ENCODE measurements around the gene GADD45A.
"Not testable (repeated sequence)": the region's sequence is repeated elsewhere in the genome, so short reads cannot be mapped to it uniquely, and the experiment has no call there.

The GADD45A gene

DNA sequence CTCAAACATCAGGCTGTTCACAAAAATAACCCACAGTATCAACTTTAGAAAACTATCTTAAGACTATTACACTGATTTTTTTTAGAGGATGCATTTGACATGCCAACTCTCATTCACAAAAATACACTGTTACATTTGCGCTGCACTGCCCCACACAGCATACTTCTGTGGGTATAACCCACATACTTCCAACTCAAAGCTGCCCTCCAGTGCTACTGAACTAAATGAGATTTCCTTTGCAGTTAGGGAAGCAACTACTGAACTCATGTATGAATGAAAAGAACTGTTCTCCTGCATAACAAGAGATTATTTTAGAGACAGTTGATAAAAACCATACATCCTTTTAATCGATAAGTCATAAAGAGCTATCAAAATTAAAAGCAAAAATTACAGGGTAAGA is 25.8 kb upstream of the GADD45A start:
- DNase-seq (ENCODE audit: extremely low read depth, insufficient read length): no peak
- no peaks in the 10 kb centered on the region for H3K36me3 ChIP-seq (ENCODE audit: control insufficient read depth, insufficient read depth, low read length)
- H3K27me3 ChIP-seq (replicated peaks; ENCODE audit: control insufficient read depth, insufficient read depth, low read length): no peaks in the 10 kb centered on the region
- TF ChIP-seq CTCF (IDR thresholded peaks at IDR 0.05; ENCODE audit: insufficient read depth, low read length, poor library complexity, severe bottlenecking): no peak
- no peak overlapping the region for H3K4me3 ChIP-seq (replicated peaks; ENCODE audit: low read depth, low read length)

GRCh38 chr1:67662884-67663283 is 22.1 kb upstream of the GADD45A start:
- H3K27me3 ChIP-seq (replicated peaks; ENCODE audit: control insufficient read depth, insufficient read depth, low read length): no peaks in the 10 kb centered on the region
- no peaks in the 10 kb centered on the region for H3K36me3 ChIP-seq (ENCODE audit: control insufficient read depth, insufficient read depth, low read length)
- H3K4me3 ChIP-seq (replicated peaks; ENCODE audit: low read depth, low read length): no peak overlapping the region
- DNase-seq (ENCODE audit: extremely low read depth, insufficient read length): no peak
- TF ChIP-seq CTCF (IDR thresholded peaks at IDR 0.05; ENCODE audit: insufficient read depth, low read length, poor library complexity, severe bottlenecking): no peak

DNA sequence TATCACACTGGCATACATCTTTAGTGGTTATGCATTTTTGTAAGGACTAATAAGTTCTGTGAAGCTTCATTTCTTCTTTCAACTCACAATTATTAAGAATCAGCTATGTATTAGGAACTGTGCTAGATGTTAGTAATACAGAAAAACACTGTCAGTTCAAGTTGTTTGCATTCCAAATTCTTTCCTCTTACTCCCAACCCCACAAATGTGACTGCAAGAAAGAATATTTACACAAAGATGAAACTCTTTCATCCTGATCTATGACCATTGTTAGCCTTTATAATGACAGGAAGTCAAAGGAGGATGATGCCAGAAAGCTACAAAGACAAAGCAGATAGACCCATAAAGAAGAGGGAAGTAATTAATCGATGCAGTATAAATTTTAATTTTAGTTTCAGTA is 21.0 kb upstream of the GADD45A start:
- Histone ChIP-seq H3K27me3 (replicated peaks; ENCODE audit: control insufficient read depth, insufficient read depth, low read length) (no peaks in the 10 kb centered on the region), H3K36me3 (ENCODE audit: control insufficient read depth, insufficient read depth, low read length) (no peaks in the 10 kb centered on the region), H3K4me3 (replicated peaks; ENCODE audit: low read depth, low read length) (no peak overlapping the region)
- no peak for TF ChIP-seq CTCF (IDR thresholded peaks at IDR 0.05; ENCODE audit: insufficient read depth, low read length, poor library complexity, severe bottlenecking)
- no peak for DNase-seq (ENCODE audit: extremely low read depth, insufficient read length)

GRCh38 chr1:67665307-67665706 is 19.7 kb upstream of the GADD45A start:
- not testable (repeated sequence) for H3K4me3 ChIP-seq (replicated peaks; ENCODE audit: low read depth, low read length); H3K27me3 ChIP-seq (replicated peaks; ENCODE audit: control insufficient read depth, insufficient read depth, low read length); H3K36me3 ChIP-seq (ENCODE audit: control insufficient read depth, insufficient read depth, low read length); DNase-seq (ENCODE audit: extremely low read depth, insufficient read length)

DNA sequence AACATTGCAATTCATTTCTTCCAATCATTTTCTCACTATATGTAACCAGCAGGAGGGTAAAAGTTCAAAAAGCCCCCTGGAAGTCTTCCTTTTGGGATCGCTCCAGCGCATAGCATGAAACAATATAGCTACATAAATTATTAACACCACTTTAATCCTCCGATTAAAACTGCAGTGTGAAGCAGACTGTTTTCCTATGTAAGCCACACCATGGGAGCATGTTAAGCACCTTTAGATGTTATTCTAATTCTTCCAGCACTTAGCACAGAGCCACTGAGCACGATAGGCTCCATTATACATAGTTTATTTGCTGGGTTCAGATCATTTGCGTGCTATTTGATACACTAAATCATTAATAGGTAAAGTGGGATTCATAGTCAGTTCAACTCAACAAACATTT is 18.4 kb upstream of the GADD45A start:
- H3K4me3 ChIP-seq (replicated peaks; ENCODE audit: low read depth, low read length): no peak overlapping the region
- H3K36me3 ChIP-seq (ENCODE audit: control insufficient read depth, insufficient read depth, low read length): no peaks in the 10 kb centered on the region
- no peak for TF ChIP-seq CTCF (IDR thresholded peaks at IDR 0.05; ENCODE audit: insufficient read depth, low read length, poor library complexity, severe bottlenecking)
- H3K27me3 ChIP-seq (replicated peaks; ENCODE audit: control insufficient read depth, insufficient read depth, low read length): no peaks in the 10 kb centered on the region
- DNase-seq (ENCODE audit: extremely low read depth, insufficient read length): no peak

DNA sequence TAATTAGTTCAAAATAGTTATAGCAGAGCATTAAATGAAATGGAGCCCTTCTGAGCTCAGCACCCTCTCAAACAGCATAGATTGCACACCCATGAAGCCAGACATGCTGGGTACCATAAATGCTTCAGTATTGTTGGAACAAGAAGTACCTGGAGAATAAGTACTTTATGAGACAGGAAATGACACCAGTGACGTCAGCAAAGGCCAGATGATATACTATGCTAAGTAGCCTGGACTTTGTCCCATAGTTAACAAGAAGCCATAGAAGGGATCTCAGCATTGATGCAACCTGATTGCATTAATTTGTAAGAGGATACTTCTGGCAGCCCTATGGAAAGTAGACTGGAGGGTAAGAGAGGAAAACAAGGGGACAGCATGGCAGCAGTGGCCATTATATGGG is 16.3 kb upstream of the GADD45A start:
- DNase-seq (ENCODE audit: extremely low read depth, insufficient read length): no peak
- no peak for TF ChIP-seq CTCF (IDR thresholded peaks at IDR 0.05; ENCODE audit: insufficient read depth, low read length, poor library complexity, severe bottlenecking)

More for the DNA sequence above, 16.3 kb upstream of the GADD45A start:
- Histone ChIP-seq H3K27me3 (replicated peaks; ENCODE audit: control insufficient read depth, insufficient read depth, low read length) (no peaks in the 10 kb centered on the region), H3K36me3 (ENCODE audit: control insufficient read depth, insufficient read depth, low read length) (no peaks in the 10 kb centered on the region), H3K4me3 (replicated peaks; ENCODE audit: low read depth, low read length) (no peak overlapping the region)
